GM18951 (cell line): ENCODE results near the gene SLC27A5.

Experiments used
- POLR2A ChIP-seq: IDR thresholded peaks from 4 replicates; pipeline ENCODE4 v1.6.1; 2011; ENCODE audit warnings: mild to moderate bottlenecking; ENCODE audit not compliant: insufficient read length, insufficient read depth; ENCODE audit errors: extremely low read depth
- in situ Hi-C: fragments of 300-500 bp; cut with MboI; formaldehyde crosslinking; loops from one replicate; pipeline ENCODE4 v1.12.0; 2022; ENCODE audit warnings: low sequenced_read_pairs, mixed read lengths, inconsistent platforms; ENCODE audit not compliant: unreplicated experiment

The SLC27A5 gene

GRCh38 chr19:58521651-58522050 is 9.9 kb upstream of the SLC27A5 start:
- TF ChIP-seq POLR2A, result no peak
- in situ Hi-C loops, result no loop called here

DNA sequence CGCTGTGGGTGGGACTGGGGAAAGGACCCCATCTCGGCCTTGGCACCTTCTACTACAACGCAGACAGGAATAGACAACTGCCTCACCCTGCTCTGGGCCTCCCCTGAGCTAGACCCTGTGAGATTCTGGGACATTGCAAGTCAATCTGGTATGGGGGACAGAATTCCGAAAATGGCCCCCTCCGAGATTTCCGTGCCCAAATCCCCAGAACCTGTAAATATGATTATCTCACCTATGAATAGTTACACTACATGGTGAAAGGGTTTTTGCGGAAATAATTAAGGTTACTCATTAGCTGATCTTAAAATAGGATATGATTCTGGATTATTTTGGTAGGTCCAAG is 8.4 kb upstream of the SLC27A5 start:
- no peak for TF ChIP-seq POLR2A
- in situ Hi-C loops, result no loop called here

DNA sequence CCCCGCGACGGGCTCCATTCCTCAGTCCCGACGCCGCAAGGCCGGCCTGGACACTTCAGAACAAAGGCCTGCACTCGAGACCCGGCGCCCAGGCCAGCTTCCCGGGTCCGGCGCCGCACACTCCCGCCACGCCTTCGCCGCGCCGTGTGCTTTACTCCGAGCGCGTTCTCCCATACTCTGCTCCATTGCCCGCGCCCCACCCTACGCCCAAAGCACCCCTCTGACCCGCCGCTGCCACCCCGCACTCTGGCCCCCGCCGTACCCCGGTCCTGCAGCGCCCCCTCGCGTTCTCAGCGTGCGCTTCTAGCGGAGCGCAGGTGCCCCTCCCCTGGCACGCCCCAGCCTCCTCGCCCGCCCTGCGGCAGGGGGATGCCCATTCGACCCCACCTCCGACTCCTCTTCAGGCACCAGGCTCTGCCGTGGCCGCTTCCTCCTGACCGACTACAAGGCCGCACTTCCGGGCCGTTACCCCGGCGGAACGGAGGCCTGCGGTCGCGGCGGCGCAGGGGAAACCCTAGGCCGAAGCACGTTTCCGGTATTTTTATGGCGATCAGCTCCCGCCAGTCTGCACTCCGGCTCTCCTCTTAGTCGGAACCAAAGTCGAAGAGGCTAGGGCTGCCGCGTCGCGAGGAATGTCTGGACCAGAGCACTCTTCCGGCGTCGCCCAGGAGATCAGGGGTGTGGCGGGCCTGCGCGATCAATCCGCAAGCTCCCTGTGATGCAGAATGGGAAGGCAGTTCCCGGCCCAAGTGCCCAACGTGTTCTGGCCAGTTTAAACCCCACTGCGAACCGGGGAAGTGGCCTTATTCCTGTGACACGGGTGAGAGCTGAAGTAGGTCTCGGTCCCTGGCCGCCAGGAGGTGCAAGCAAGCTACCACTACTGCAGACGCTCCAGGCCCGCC is 7.8 kb upstream of the SLC27A5 start, which contains the start of gene ZBTB45:
Gene ZBTB45 (minus strand): TSS at position 456 of the 902 bp plus-strand sequence. CDS start 2,137 bp downstream, outside the sequence.
- in situ Hi-C loops, result no loop called here
- peak; percentile 82 for TF ChIP-seq POLR2A

- in situ Hi-C loops, result no loop called here
- TF ChIP-seq POLR2A, result no peak
These were observed 7.2 kb upstream of the SLC27A5 start for GRCh38 chr19:58519087-58519354.

DNA sequence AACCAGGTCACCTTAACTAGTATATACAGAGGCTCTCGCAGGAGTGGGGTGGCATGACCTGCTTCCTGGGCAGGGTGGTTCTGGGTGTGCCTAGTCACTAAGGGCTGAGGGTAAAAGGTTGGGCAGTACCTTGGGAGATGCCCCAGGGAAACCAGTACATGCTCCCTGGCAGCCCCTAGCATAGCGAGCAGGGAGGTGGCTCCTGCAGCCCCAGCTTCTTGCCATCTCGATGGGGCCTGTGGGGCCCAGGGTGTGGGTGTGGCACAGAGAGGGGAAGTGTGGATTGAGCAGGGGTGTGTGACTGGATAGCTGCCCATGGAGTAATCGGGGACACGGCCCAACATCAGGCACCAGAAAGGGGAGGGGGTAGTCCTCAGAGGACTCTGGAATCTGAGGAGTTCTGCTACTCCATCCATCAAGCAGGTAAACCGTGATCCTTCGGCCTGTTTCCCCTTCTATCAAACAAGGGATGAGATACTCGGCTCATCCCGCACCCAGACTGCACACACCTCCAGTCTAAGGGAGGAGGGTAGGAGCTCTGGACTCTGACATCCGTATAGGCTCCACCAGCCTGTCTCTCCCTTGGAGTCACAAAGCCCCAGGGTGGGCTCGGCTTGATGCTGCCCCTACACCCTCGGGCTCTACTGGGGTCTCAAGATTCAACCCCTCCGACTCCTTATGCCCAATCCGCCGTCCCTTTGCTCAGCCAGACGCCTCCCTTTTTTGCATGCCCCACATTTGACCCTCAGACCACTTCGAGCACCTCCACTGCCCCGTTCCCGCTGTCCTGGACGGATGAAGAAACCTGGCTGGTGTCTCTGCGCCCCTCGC is 6.7 kb upstream of the SLC27A5 start:
- TF ChIP-seq POLR2A, result no peak

GRCh38 chr19:58516964-58517833 is 5.4 kb upstream of the SLC27A5 start:
- in situ Hi-C loops, result no loop called here
- TF ChIP-seq POLR2A, result no peak

More for the DNA sequence above, 6.7 kb upstream of the SLC27A5 start:
- in situ Hi-C loops, result no loop called here

DNA sequence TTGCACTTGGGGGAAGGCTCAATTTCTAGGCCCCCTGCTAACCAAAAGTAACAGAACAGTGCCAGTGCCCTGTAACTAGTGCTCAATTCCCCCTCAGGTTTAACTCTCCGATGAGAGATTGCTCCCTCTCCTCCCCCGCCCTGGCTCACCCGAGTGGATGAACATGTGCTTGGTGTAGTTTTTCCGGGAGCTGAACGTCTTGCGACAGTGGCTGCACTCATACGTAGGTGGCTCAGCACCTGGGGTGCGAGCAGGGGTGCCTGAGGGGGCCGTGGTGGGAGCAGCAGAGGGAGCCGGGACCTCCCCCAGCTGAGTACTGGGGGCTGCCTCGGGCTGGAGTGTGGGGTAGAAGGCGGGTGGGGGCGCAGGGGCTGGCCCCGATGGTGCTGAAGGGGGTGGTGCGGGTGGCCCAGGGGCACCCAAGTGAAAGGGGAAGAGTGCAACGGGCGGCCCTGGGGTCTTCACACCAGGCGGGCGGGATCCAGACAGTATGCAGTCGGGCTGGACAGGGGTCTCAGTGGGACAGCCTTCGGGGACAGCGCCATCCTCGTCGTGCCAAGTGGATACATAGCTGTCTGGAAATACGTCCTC is 4.5 kb upstream of the SLC27A5 start:
- TF ChIP-seq POLR2A, result no peak

GRCh38 chr19:58515259-58515658 is 3.5 kb upstream of the SLC27A5 start:
- in situ Hi-C loops, result no loop called here
- no peak for TF ChIP-seq POLR2A

More for the DNA sequence above, 4.5 kb upstream of the SLC27A5 start:
- in situ Hi-C loops, result no loop called here

GRCh38 chr19:58514564-58515022 is 2.8 kb upstream of the SLC27A5 start:
- TF ChIP-seq POLR2A, result no peak
- in situ Hi-C loops, result no loop called here

DNA sequence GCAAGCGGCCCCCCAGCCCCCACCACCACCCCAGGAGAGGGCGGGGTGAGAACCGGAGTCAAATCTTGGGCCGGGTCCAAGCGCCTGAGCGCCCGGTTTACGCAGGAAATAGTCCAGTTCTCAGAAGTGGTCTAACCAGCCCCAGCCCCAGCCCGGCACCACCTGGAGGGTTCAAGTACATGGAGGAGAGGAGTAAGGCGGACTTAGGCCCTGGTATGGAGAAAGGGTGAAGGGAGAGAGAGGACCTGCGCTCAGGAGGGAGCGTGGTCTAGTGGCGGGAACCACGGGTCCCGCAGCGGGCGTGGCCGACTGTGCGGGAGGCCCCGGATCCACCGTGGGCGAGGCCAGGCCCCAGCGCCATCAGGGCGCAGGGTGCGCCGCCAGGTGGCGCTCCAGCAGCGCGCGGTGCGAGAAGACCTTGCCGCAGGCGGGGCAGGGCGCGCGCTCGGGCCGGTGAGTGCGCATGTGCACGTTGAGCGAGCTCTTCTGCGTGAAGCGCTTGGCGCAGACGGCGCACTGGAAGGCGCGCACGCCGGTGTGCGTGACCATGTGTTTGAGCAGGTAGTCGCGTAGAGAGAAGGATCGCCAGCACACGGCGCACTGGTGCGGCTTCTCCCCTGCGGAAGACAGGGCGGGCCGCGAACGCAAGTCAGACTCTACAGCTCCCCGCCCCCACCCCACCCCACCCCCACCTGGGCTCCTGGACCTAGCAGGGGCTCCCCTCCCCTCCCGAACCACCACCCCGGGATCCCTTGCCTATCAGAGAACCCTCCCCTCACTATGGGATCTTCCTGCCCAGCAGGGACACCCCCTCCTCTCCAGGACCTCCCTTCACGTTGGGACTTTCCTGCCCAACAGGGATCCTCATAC is 2.1 kb upstream of the SLC27A5 start:
- in situ Hi-C loops, result no loop called here

DNA sequence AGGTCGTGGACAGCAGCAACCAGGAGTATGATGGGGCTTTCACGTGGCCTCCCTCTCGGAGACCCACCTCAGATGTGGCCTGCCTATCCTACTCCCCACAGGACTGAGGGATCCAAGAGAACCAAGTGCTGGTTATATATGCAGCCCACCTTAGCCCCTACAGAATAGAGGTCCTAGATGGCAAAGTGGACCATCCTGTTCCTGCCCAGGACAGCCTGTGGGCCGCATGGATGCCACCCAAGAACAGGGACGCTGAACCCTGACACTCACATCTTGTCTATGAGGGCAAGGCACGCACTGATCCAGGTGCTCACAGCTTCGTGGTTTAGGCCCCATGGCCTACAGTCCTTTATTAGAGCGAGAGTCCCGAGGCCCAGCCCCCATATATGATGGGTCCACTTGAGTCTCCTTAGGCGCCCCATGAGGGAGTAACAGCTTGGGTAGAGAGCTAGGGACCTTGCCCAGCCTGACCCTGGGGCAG is 1.5 kb upstream of the SLC27A5 start:
- TF ChIP-seq POLR2A, result peak; percentile 21
- in situ Hi-C loops, result no loop called here

More for the DNA sequence above, 2.1 kb upstream of the SLC27A5 start:
- peak; percentile 79 for TF ChIP-seq POLR2A
